Ovary (tissue), 9 donors: ENCODE results near the gene RNF152. TPM values are rescaled to one million over a fixed set of nuclear protein-coding genes. Genes with fewer than 3 reads are reported as not detected.

ENCODE experiments used
- DNase-seq, 5 donors: peaks; one replicate each; pipeline ENCODE4 v3.0.0-alpha.2; 2019 to 2020
- H3K27ac ChIP-seq, 2 donors: fragments of 200-600 bp; one replicate each; pipeline versions ENCODE4 v1.5.1 to v1.8.0; 2019 to 2022
- H3K27me3 ChIP-seq: fragments of 200-600 bp; one replicate; pipeline ENCODE4 v1.8.0; 2022
- H3K36me3 ChIP-seq: fragments of 200-600 bp; sonication (generic); one replicate; pipeline ENCODE4 v1.5.1; 2019
- H3K4me1 ChIP-seq: one replicate; pipeline ENCODE4 v1.8.1; 2013; ENCODE audit warnings: mild to moderate bottlenecking, moderate library complexity; ENCODE audit not compliant: insufficient read depth
- H3K4me3 ChIP-seq: fragments of 200-600 bp; sonication (generic); one replicate; pipeline ENCODE4 v1.5.1; 2017
- H3K9me3 ChIP-seq, 2 donors: fragments of 200-600 bp in 1 of 2; sonication (generic) in 1 of 2; one replicate each; pipeline versions ENCODE4 v1.5.1 to v1.8.1; 2013 to 2019; ENCODE audit warnings: mild to moderate bottlenecking in 1 of 2, moderate library complexity in 1 of 2
- EP300 ChIP-seq: sonication (generic); formaldehyde crosslinking; IDR thresholded peaks from one replicate; pipeline ENCODE4 v1.6.1; 2017; ENCODE audit warnings: antibody characterized with exemption
- POLR2A ChIP-seq: fragments of 450-650 bp; IDR thresholded peaks from one replicate; pipeline ENCODE4 v1.6.1; 2017; ENCODE audit warnings: antibody characterized with exemption, mild to moderate bottlenecking, moderate library complexity
- WGBS, 3 donors: extraction: QIAGEN DNeasy Blood & Tissue Kit in 1 of 3; methylation state at CpG; one replicate each; pipeline versions ENCODE4 v1.1.5 to v1.1.7; 2013 to 2017; 5-methylcytosine and 5-hydroxymethylcytosine counted together
- intact Hi-C, 4 donors: fragments of 100-400 bp; cut with DNase I; formaldehyde crosslinking; loops; one replicate each; pipeline versions ENCODE4 v1.11.0 to v1.15.1; 2022 to 2023
- polyA plus RNA-seq, 2 donors: library from polyadenylated mRNA; stranded (reverse); fragments of 200-250 nt in 1 of 2; fragments of 350-450 nt in 1 of 2; fragmentation: Illumina TruSeq in 1 of 2; extraction: RNeasy Lipid Tissue Mini Kit (QIAGEN cat#74804) in 1 of 2; gene quantifications; one replicate each; pipeline ENCODE4 v1.2.3, GENCODE V29; 2013 to 2014
- total RNA-seq, 7 donors: library from RNA; depleted of rRNA in 2 of 7; stranded (reverse); fragments of >200 nt in 2 of 7; fragmentation: NEBNext Ultra II Directional in 3 of 7; extraction: Animal tissue kit (Norgen Biotek cat#: 25700) in 3 of 7; gene quantifications; one replicate each; pipeline versions ENCODE4 v1.1.0 to v1.2.4, GENCODE V29; 2016 to 2023
- TF ChIP-seq, protein P1 (sequence below), 3 donors: fragments of 450-650 bp in 2 of 3; fragments of 200-600 bp in 1 of 3; IDR thresholded peaks; one replicate each; pipeline versions ENCODE4 v1.5.1 to v1.8.0; 2016 to 2022; ENCODE audit warnings: antibody characterized with exemption in 3 of 3, mild to moderate bottlenecking in 1 of 3
- donor health status: DM: no; HTN: no; CAD: no; lungs with moderate emphysema.
- donor health status: DM: no; HTN: no; CAD: no.
- donor health status: Bipolar disorder and iron deficiency.
- donor health status: DM: yes; HTN: yes; CAD: no.
- donor health status: DM: no; HTN: no; CAD: no.
- donor health status: DM: yes; HTN: yes; CAD: no.

Gene RNF152
- total and polyA plus RNA-seq, 9 donors: 2.6 to 31.6 (median 7.2) TPM

DNA sequence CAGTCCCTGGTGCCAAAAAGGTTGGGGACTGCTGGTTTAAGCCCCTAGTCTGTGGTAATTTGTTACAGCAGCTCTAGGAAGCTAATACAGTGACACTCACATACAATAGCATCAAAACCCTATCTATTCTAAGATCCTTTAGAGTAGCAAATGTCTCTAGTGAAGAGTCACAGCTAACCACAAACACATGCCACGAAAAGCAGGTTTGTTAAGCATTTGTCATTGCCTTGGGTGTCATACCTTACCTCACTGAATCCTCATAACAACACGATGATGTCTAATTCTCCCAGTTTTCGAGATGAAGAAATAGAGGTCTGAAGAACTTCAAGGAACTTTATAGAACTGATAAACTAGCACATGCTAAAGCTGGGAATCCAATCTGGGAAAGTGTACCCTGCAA is 29.6 kb upstream of the RNF152 start:
- no peaks in the 10 kb centered on the region for H3K9me3 ChIP-seq
- no peaks in the 10 kb centered on the region for H3K4me1 ChIP-seq
- DNase-seq: no peak
- H3K27me3 ChIP-seq: no peaks in the 10 kb centered on the region
- intact Hi-C loops: no loop called here
- WGBS, 3 donors: 93 to 97% (median 96%) methylated on average over 3 of the region's 3 CpGs
- TF ChIP-seq POLR2A (no peak), EP300 (no peak)
- TF ChIP-seq, protein P1, sequence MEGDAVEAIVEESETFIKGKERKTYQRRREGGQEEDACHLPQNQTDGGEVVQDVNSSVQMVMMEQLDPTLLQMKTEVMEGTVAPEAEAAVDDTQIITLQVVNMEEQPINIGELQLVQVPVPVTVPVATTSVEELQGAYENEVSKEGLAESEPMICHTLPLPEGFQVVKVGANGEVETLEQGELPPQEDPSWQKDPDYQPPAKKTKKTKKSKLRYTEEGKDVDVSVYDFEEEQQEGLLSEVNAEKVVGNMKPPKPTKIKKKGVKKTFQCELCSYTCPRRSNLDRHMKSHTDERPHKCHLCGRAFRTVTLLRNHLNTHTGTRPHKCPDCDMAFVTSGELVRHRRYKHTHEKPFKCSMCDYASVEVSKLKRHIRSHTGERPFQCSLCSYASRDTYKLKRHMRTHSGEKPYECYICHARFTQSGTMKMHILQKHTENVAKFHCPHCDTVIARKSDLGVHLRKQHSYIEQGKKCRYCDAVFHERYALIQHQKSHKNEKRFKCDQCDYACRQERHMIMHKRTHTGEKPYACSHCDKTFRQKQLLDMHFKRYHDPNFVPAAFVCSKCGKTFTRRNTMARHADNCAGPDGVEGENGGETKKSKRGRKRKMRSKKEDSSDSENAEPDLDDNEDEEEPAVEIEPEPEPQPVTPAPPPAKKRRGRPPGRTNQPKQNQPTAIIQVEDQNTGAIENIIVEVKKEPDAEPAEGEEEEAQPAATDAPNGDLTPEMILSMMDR (IDR thresholded peaks at IDR 0.05): no peak
- no peak overlapping the region for H3K4me3 ChIP-seq
- no peak overlapping the region for H3K27ac ChIP-seq
- no peaks in the 10 kb centered on the region for H3K36me3 ChIP-seq

GRCh38 chr18:61921621-61922235 is 28.9 kb upstream of the RNF152 start:
- WGBS, 3 donors: 82 to 88% (median 87%) methylated on average over 17 of the region's 17 CpGs
- no peak for DNase-seq
- TF ChIP-seq EP300: no peak
- TF ChIP-seq POLR2A: no peak
- TF ChIP-seq, protein P1 (IDR thresholded peaks at IDR 0.05): no peak
- intact Hi-C loops: loop anchor here in 1 of 4 donors (2.0 kb wide), 1 partner anchor 19 kb away; no protein-coding TSS in a partner anchor
- H3K9me3 ChIP-seq: no peaks in the 10 kb centered on the region
- H3K36me3 ChIP-seq: no peaks in the 10 kb centered on the region
- H3K4me1 ChIP-seq: no peaks in the 10 kb centered on the region
- H3K27ac ChIP-seq: no peak overlapping the region
- no peak overlapping the region for H3K4me3 ChIP-seq
- no peaks in the 10 kb centered on the region for H3K27me3 ChIP-seq

DNA sequence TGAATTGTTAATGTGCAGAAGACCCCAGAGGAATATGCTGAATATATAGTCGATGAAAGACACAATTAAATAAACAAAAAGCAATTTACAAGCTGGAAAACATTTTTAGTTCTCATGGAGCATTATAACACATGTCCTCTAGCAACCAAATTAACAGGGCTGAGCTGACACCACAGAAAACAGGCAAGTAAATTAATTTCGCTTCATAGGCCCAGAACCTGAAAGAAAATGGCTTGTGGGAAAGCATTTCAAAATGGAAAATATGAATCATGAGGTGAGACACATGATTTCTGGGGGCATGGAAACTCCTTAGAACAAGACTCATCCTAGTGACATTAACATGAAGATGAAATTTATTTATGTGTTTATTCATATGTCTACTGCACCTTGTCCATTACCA is 25.0 kb upstream of the RNF152 start:
- no peaks in the 10 kb centered on the region for H3K27me3 ChIP-seq
- intact Hi-C loops: no loop called here
- no peak for TF ChIP-seq POLR2A
- TF ChIP-seq EP300: no peak
- TF ChIP-seq, protein P1 (IDR thresholded peaks at IDR 0.05): no peak
- no peaks in the 10 kb centered on the region for H3K9me3 ChIP-seq
- peaks cover 4% of the 10 kb centered on the region for H3K4me1 ChIP-seq
- 86 to 91% (median 91%) methylated on average over 2 of the region's 2 CpGs for WGBS, 3 donors
- H3K4me3 ChIP-seq: no peak overlapping the region
- no peaks in the 10 kb centered on the region for H3K36me3 ChIP-seq
- no peak overlapping the region for H3K27ac ChIP-seq
- DNase-seq: no peak

DNA sequence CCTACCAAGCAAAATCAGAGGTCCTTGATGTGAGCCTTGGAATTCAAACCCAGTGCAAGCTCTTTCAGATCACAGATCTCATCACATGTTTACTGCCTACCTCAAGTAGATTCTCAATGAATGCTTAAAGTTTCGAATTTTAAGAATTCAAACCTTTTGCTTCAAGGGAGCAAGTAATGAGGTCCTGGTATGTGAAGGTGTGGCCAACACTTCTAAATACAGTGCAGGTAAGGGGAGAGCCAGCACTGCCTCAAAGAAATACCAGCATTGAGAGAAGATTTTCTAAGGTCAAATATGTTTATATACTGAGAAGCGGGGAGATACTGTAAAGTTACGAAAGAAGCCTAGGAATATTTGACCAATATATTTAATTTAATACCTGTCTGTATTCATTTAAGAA is 19.7 kb upstream of the RNF152 start:
- no peaks in the 10 kb centered on the region for H3K36me3 ChIP-seq
- H3K27me3 ChIP-seq: no peaks in the 10 kb centered on the region
- no peak overlapping the region for H3K27ac ChIP-seq
- no peak for DNase-seq
- intact Hi-C loops: no loop called here
- no peaks in the 10 kb centered on the region for H3K9me3 ChIP-seq
- WGBS, 3 donors: 93 to 96% (median 96%) methylated on average over 3 of the region's 3 CpGs
- TF ChIP-seq EP300 (no peak), POLR2A (no peak)
- TF ChIP-seq, protein P1 (IDR thresholded peaks at IDR 0.05): no peak
- H3K4me3 ChIP-seq: no peak overlapping the region
- peaks cover 4% of the 10 kb centered on the region for H3K4me1 ChIP-seq
